ENCODE measurements around the gene SETD3. TPM values are rescaled to one million over a fixed set of nuclear protein-coding genes. Genes with fewer than 3 reads are reported as not detected.

SETD3 gene
- total and polyA plus RNA-seq, 2 of the 8 experiments (the other 6 are each of a cell fraction or from before 2014, with no cell fraction given), result 24.0 to 64.0 TPM

DNA sequence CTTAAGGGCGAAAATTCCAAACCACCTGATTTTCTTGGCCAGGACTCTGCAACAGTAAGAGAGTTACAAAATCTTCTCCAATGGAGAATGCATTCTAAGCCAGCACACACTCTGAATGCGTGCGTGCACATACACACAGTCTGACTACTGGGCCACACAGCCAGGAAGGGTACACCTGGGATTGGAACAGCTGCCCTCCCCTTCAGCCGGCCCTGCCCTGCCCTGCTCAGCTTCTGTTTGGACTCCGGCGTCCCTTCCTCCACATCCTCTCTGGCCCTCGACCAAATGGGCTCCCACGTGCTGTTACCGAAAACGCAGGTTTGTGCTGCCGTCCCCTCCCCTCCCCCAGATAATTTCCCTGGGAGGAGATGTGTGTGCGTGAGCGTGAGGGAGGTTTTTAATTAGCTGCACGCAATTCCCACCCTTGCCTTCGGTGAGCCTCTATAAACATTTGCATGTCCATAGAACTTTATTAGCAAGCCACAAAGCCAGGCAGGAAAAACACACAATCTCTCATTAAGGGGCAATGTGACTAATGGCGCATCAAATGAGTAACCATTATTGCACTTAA is 43.5 kb upstream of the SETD3 start (continued):
- TF ChIP-seq ATF3 (IDR thresholded peaks at IDR 0.05; ENCODE audit: insufficient read depth, low read depth, low read length) (no peak), BCL11A (IDR thresholded peaks at IDR 0.05; ENCODE audit: low read depth in 2 of 2, low read length in 2 of 2) (no peak), GABPA (IDR thresholded peaks at IDR 0.05; ENCODE audit: borderline replicate concordance, insufficient read depth, low read length) (no peak), SIRT6 (IDR thresholded peaks at IDR 0.05; ENCODE audit: low read length) (no peak)

All from H1 (cell line).